Measurements from ENCODE around the gene HNRNPAB.
"Not testable (repeated sequence)": the region's sequence is repeated elsewhere in the genome, so short reads cannot be mapped to it uniquely, and the experiment has no call there.

The HNRNPAB gene

DNA sequence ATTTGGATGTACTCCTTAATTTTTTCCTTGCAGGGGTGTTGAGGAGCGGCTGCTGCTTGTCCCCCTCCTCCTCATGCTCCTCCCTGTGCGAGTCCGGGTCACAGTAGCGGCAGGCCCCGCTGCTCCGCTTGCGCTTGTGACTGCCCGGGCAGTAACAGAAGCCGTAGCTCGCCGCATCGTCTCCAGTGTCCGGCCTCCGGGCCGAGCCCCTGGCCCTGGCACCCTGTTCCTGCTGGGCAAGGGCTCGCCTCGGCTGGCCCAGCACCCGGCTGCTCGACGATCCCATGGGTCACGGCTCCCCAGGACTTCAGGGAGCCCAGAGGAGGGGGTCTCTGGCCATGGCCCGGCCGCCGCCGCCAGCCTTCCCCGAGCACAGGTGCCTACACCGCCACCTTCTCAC, 17.3 kb upstream of the HNRNPAB start, which contains the start of gene GMCL2:
Gene GMCL2, minus strand, starts transcription at position 358 of the 400 bp plus-strand sequence. Its CDS starts 72 bp downstream, at position 286.
- no peak for ATAC-seq (replicated peaks)
- H3K36me3 Mint-ChIP-seq: no peaks in the 10 kb centered on the region
- peaks cover 0 to 6% of the 10 kb centered on the region in 2 donors for H3K4me1 Mint-ChIP-seq
- no peaks in the 10 kb centered on the region for H3K9me3 Mint-ChIP-seq
- no peak for DNase-seq
- peaks cover 8 to 10% of the 10 kb centered on the region in 2 donors for H3K27me3 Mint-ChIP-seq
- H3K27ac Mint-ChIP-seq: no peak within 1 kb of the TSS
- H3K4me3 Mint-ChIP-seq: no peak within 1 kb of the TSS

DNA sequence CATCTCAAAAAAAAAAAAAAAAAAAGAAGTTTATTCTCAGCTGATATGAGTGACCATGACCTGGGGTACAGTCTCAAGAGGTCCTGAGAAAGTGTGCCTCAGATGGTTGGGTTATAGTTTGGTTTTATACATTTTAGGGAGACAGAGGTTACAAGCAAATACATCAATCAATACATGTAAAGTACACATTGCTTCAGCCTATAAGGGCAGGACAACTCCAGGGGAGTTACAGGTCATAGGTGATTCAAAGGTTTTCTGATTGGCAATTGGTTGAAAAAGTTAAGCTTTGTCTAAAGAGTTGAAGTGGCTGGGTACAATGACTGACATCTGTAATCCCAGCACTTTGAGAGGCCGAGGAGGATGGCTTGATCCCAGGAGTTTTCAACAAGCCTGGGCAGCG, 14.9 kb upstream of the HNRNPAB start:
- H3K36me3 Mint-ChIP-seq: no peaks in the 10 kb centered on the region
- no peak overlapping the region for H3K27ac Mint-ChIP-seq
- H3K4me1 Mint-ChIP-seq: no peaks in the 10 kb centered on the region
- no peak overlapping the region for H3K4me3 Mint-ChIP-seq
- no peaks in the 10 kb centered on the region for H3K9me3 Mint-ChIP-seq
- ATAC-seq (replicated peaks) (no peak), DNase-seq (no peak)
- H3K27me3 Mint-ChIP-seq: peaks cover 29 to 34% of the 10 kb centered on the region in 2 donors

DNA sequence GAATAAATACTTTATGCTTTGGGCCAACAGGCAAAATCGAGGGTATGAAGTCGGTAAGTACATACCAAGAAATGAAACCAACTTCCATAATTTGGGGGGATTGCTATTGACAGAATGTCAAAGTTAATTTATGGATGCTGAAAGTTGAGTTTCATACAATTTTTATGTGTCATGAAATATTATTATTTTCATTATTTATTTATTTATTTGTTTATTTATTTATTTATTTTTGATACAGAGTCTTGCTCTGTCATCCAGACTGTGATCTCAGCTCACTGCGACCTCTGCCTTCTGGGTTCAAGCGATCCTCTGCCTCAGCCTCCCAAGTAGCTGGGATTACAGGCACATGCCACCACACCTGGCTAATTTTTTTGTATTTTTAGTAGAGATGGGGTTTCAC, 12.7 kb upstream of the HNRNPAB start:
- Mint-ChIP-seq H3K9me3 (no peaks in the 10 kb centered on the region), H3K4me3 (no peak overlapping the region), H3K4me1 (no peaks in the 10 kb centered on the region), H3K27ac (no peak overlapping the region), H3K36me3 (no peaks in the 10 kb centered on the region), H3K27me3 (peaks cover 34 to 43% of the 10 kb centered on the region in 2 donors)
- DNase-seq (no peak), ATAC-seq (replicated peaks) (no peak)

DNA sequence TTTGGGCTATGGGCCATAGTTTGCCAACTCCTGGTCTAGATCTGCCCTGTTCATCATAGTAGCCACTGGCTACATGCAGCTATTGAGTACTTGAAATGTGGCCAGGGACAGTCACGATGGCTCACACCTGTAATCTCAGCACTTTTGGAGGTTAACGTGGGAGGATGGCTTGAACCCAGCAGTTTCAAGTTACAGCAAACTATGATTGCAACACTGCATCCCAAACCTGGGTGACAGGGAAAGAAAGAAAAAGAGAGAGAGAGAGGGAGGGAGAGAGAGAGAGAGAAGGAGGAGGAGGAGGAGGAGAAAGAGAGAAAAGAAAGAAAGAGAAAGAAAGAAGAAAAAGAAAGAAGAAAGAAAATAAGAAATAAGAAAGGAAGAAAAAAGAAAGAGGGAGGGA, 12.1 kb upstream of the HNRNPAB start:
- no peak overlapping the region for H3K27ac Mint-ChIP-seq
- DNase-seq (no peak), ATAC-seq (replicated peaks) (no peak)
- no peaks in the 10 kb centered on the region for H3K9me3 Mint-ChIP-seq
- H3K36me3 Mint-ChIP-seq: no peaks in the 10 kb centered on the region
- H3K4me1 Mint-ChIP-seq: no peaks in the 10 kb centered on the region
- no peak overlapping the region for H3K4me3 Mint-ChIP-seq
- H3K27me3 Mint-ChIP-seq: peaks cover 34 to 43% of the 10 kb centered on the region in 2 donors

DNA sequence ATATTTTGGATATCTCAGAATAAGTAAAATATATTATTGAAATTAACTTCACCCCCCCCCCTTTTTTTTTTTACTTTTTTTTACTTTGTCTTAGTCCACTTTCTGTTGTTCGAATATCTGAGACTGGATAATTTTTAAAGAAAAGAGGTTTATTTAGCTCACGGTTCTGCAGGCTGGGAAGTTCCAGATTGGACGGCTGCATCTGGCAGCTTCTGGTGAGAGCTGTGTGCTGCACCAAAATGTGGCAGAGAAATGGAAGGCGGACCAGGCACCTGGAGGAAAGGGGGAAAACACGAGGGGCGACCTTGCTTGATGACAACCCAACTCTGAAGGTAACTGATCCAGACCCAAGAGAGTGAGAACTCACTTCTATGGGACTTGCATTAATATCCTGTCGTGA, 11.5 kb upstream of the HNRNPAB start:
- H3K27me3 Mint-ChIP-seq: peaks cover 34 to 43% of the 10 kb centered on the region in 2 donors
- H3K4me1 Mint-ChIP-seq: no peaks in the 10 kb centered on the region
- ATAC-seq (replicated peaks) (no peak), DNase-seq (no peak)
- no peaks in the 10 kb centered on the region for H3K9me3 Mint-ChIP-seq
- H3K36me3 Mint-ChIP-seq: no peaks in the 10 kb centered on the region
- H3K4me3 Mint-ChIP-seq: no peak overlapping the region
- H3K27ac Mint-ChIP-seq: no peak overlapping the region

DNA sequence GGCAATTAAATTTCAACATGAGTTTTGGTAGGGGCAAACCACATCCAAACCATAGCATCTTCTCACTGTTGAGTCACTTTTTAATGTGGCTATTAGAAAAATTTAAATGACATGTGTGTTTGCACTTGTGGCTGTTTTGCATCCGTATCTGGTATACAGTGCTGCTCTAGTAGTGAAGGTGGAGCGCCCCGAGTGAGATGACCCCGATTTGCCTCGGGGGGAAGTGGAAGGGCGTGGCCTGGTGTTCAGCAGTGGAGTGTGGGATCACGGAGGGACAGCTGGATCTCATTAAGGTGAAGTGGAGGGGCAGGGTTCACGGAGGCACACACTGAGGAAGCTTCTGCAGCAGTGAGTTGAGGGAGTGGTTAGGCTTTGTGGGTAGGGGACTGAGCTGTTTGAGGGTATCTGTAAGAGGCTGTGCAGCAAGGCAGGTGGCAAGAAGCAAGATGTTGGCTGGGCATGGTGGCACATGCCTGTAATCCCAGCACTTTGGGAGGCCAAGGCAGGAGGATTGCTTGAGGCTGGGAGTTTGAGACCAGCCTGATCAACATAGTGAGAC, 11.0 kb upstream of the HNRNPAB start:
- no peak for ATAC-seq (replicated peaks)
- no peak for DNase-seq
- Mint-ChIP-seq H3K27me3 (peaks cover 32 to 41% of the 10 kb centered on the region in 2 donors), H3K27ac (no peak overlapping the region), H3K4me1 (no peaks in the 10 kb centered on the region), H3K9me3 (no peaks in the 10 kb centered on the region), H3K4me3 (no peak overlapping the region), H3K36me3 (no peaks in the 10 kb centered on the region)

DNA sequence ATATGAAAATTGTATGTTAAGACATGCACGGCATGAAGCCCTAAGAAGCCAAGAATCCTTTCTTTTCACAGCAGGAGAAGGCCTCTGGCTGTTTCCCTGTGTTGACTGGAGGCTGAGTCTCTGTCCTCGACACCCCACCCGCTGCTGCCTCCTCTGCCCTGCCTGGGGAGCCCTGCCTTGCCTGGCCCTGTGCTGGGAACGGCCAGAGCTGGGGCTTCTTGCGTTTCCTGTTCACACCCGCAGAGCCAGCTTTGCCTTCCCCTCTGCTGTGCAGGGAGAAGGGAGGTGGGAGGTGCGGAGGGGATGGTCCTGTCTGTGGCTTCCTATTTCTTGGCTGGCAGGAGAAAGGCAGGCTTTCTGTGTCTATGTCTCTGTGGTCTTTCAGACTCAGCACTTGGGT, 10.3 kb upstream of the HNRNPAB start:
- DNase-seq (no peak), ATAC-seq (replicated peaks) (no peak)
- no peaks in the 10 kb centered on the region for H3K9me3 Mint-ChIP-seq
- peaks cover 26 to 34% of the 10 kb centered on the region in 2 donors for H3K27me3 Mint-ChIP-seq
- H3K4me3 Mint-ChIP-seq: no peak overlapping the region
- no peak overlapping the region for H3K27ac Mint-ChIP-seq
- H3K4me1 Mint-ChIP-seq: no peaks in the 10 kb centered on the region
- no peaks in the 10 kb centered on the region for H3K36me3 Mint-ChIP-seq

DNA sequence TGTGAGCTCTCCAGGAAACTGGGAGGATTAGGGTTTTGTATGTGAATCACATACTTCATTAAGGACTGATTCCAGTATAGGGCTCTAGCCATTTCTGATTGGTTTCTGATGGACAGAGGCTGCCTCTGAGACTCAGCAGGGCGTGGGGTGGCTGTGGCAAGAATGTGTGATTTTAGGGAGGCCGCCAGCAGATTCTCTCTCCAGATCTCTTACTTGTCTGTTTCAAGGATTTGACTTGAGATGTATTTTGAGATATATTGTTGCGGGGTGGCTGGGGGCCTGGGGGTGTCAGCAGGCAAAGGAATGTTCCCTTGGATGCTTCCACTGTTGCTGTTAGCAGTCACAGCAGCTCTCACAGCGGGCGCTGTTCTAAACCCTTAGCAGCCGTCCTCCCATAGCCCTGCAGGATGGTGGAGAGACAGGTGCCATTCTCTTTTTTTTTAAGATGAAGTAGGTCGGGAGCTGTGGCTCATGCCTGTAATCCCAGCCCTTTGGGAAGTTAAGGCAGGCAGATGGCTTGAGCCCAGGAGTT, 8.0 kb upstream of the HNRNPAB start:
- Mint-ChIP-seq H3K4me3 (no peak overlapping the region), H3K27ac (no peak overlapping the region), H3K27me3 (peaks cover 26 to 34% of the 10 kb centered on the region in 2 donors), H3K36me3 (no peaks in the 10 kb centered on the region), H3K4me1 (no peaks in the 10 kb centered on the region), H3K9me3 (no peaks in the 10 kb centered on the region)
- no peak for ATAC-seq (replicated peaks)
- DNase-seq: no peak

DNA sequence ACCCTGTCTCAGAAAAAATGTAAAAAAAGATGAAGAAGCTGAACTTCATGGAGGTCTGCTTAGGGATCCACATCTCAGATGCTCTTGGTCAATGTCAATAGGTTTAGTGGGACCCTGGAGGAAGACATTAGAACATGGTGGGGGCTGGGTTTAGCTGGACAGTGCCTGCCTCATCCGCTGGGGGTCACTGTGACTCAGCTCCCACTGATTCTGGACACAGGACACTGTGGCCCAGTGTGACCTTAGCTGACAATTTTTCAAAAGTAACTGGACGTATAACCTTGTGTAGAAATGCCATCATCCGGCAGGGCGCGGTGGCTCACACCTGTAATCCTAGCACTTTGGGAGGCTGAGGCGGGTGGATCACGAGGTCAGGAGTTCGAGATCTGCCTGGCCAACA, 7.3 kb upstream of the HNRNPAB start:
- no peak overlapping the region for H3K27ac Mint-ChIP-seq
- no peaks in the 10 kb centered on the region for H3K36me3 Mint-ChIP-seq
- ATAC-seq (replicated peaks): no peak
- peaks cover 26 to 33% of the 10 kb centered on the region in 2 donors for H3K27me3 Mint-ChIP-seq
- no peaks in the 10 kb centered on the region for H3K9me3 Mint-ChIP-seq
- no peak for DNase-seq
- no peak overlapping the region for H3K4me3 Mint-ChIP-seq
- no peaks in the 10 kb centered on the region for H3K4me1 Mint-ChIP-seq

DNA sequence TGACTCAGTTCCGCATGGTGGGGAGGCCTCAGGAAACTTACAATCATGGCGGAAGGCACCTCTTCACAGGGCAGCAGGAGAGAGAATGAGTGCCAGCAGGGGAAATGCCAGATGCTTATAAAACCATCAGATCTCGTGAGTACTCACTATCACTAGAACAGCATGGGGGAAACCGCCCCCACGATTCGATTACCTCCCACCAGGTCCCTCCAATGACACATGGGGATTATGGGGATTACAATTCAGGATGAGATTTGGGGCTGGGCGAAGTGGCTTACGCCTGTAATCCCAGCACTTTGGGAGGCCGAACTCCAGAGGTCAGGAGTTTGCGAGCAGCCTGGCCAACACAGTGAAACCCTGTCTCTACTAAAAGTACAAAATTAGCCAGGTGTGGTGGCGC, 6.2 kb upstream of the HNRNPAB start:
- not testable (repeated sequence) for DNase-seq; ATAC-seq (replicated peaks); H3K9me3 Mint-ChIP-seq; H3K4me1 Mint-ChIP-seq; H3K27ac Mint-ChIP-seq; H3K36me3 Mint-ChIP-seq; H3K4me3 Mint-ChIP-seq
- peaks cover 17 to 22% of the 10 kb centered on the region in 2 donors for H3K27me3 Mint-ChIP-seq

DNA sequence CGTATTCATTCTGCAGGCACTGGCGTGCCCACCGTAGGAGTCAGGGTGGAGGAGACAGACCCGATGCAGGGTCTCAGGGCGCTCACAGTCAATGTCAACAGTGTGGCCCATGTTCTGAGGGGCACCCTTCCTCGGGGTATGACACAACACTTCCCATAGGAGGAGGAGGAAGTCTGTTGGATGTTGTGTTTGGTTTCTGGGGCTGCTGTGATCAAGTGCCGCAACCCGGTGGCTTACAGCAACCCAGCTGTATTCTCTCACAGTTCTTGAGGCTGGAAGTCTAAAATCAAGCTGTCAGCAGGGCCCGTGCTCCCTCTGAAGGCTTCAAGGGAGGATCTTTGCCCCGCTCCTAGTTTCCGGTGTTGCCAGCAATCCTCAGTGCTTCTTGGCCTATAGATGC, 5.6 kb upstream of the HNRNPAB start:
- no peaks in the 10 kb centered on the region for H3K4me1 Mint-ChIP-seq
- no peak overlapping the region for H3K4me3 Mint-ChIP-seq
- H3K27me3 Mint-ChIP-seq: peaks cover 12 to 17% of the 10 kb centered on the region in 2 donors
- no peak for ATAC-seq (replicated peaks)
- no peaks in the 10 kb centered on the region for H3K9me3 Mint-ChIP-seq
- DNase-seq: no peak
- H3K36me3 Mint-ChIP-seq: no peaks in the 10 kb centered on the region
- H3K27ac Mint-ChIP-seq: no peak overlapping the region

DNA sequence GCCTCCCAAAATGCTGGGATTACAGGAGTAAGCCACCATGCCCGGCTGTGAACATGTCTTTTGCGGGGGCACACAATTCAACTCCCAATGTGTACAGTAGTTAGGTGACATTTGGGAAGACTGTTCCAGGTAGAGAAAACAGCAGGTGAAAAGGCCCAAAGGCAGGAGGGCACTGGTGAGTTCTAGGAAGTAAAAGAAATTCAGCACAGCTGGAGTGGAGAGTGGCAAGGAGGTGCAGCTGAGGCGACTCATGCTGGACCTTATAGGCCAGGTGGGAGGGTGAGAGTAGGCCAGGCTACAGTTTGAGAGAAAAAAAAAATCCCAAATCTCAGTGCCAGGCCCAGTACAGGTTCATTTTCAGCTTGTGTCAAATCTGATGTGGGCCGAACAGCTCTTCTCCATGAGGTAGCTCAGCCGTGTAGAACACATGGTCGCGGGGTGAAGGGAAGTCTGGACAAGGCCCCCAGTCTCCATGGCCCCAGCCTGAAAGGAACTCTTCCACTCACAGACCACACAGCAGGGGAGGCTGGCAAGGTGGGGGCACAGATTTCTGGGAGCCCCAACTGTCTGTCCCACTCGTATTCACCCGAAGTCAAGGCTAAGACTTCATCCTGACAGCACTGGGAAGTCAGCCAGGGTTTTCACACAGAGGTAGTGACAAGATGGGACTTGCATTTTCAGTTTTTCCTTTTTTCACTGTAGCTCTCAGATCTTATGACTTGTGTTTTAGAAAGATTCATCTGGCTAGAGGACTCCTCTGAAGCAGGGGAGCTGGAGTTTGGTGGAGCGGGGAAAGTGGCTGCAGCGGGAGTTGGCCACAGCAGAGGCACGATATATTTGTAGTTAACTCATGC, 4.5 kb upstream of the HNRNPAB start:
- Mint-ChIP-seq H3K27me3 (peaks cover 7 to 11% of the 10 kb centered on the region in 2 donors), H3K9me3 (peaks cover 0 to 3% of the 10 kb centered on the region in 2 donors), H3K4me1 (peaks cover 3 to 5% of the 10 kb centered on the region in 2 donors), H3K4me3 (no peak overlapping the region), H3K36me3 (peaks cover 3 to 5% of the 10 kb centered on the region in 2 donors), H3K27ac (no peak overlapping the region)
- no peak for DNase-seq
- ATAC-seq (replicated peaks): no peak

DNA sequence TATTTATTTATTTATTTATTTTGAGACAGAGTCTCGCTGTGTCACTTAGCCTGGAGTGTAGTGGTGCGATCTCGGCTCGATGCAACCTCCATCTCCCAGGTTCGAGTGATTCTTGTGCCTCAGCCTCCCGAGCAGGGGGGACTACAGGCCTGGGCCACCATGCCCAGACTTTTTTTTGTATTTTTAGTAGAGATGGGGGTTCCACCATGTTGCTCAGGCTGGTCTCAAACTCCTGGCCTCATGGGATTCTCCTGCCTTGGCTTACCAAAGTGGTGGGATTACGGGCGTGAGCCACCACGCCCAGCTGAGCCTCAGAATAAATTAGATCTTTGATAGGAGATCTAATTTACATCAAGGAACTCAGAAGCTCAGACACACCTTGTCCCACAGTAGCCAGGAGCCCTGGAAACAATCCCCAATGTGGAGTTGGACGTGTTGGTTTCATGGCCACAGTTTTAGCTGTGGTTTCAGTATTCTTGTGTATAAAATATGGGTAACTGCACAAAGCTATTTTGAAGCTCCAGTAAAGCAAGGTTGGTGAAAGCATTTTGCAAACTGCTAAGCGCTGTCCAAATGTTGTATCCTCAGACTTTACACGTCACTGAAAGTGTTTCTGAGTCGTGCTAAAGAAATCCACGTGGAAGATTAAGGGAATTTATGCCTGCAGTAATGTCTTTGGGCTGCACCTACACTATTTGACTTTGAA, 3.0 kb upstream of the HNRNPAB start:
- no peak overlapping the region for H3K4me3 Mint-ChIP-seq
- ATAC-seq (replicated peaks) (no peak), DNase-seq (no peak)
- peaks cover 11 to 17% of the 10 kb centered on the region in 2 donors for H3K36me3 Mint-ChIP-seq
- peaks cover 0 to 3% of the 10 kb centered on the region in 2 donors for H3K9me3 Mint-ChIP-seq
- H3K4me1 Mint-ChIP-seq: peaks cover 9 to 13% of the 10 kb centered on the region in 2 donors
- H3K27ac Mint-ChIP-seq: no peak overlapping the region
- H3K27me3 Mint-ChIP-seq: peaks cover 4 to 5% of the 10 kb centered on the region in 2 donors

DNA sequence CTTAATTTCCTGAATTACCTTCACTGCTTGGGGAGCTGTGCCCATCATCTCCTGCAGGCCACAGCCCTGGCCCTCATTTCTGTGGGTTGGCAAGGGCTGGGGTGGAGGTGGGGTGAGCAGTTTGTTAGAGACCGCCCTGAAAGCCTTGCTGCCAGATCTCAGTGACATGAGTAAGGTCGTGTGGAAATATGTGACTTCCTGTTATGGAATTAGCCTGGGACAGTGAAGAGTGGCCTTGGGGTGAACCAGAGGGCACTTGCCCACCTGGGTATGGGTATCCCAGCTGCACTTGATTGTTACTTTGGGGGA, 2.5 kb upstream of the HNRNPAB start:
- Mint-ChIP-seq H3K4me3 (no peak overlapping the region), H3K27ac (no peak overlapping the region), H3K36me3 (peaks cover 15 to 20% of the 10 kb centered on the region in 2 donors), H3K9me3 (peaks cover 0 to 3% of the 10 kb centered on the region in 2 donors), H3K27me3 (peaks cover 4 to 5% of the 10 kb centered on the region in 2 donors), H3K4me1 (peaks cover 12 to 18% of the 10 kb centered on the region in 2 donors)
- DNase-seq (no peak), ATAC-seq (replicated peaks) (no peak)
